Lower leg skin (tissue), 4 donors: ENCODE measurements around the gene TBC1D22A. TPM values are rescaled to one million over a fixed set of nuclear protein-coding genes. Genes with fewer than 3 reads are reported as not detected.

ENCODE experiments used
- DNase-seq, 2 donors: peaks; one replicate each; pipeline ENCODE4 v3.0.0-alpha.2; 2019; ENCODE audit warnings: low spot score in 2 of 2
- H3K4me3 ChIP-seq: fragments of 200-600 bp; sonication (generic); 2 replicates; pipeline ENCODE4 v1.5.1; 2017; ENCODE audit warnings: mild to moderate bottlenecking, low read depth; ENCODE audit not compliant: poor library complexity, severe bottlenecking
- POLR2A ChIP-seq, 2 donors: fragments of 450-650 bp; IDR thresholded peaks; one replicate each; pipeline ENCODE4 v1.6.1; 2016 to 2017; ENCODE audit warnings: antibody characterized with exemption in 2 of 2, mild to moderate bottlenecking in 1 of 2, moderate library complexity in 1 of 2
- WGBS, 2 donors: methylation state at CpG; one replicate each; pipeline ENCODE4 v1.1.5; 2018; 5-methylcytosine and 5-hydroxymethylcytosine counted together
- intact Hi-C: fragments of 100-400 bp; cut with DNase I; formaldehyde crosslinking; loops from one replicate; pipeline ENCODE4 v1.15.0; 2023; ENCODE audit warnings: low total_unique reads
- total RNA-seq, 4 donors: library from RNA; depleted of rRNA; stranded (reverse); fragments of >200 nt; gene quantifications; one replicate each; pipeline ENCODE4 v1.1.0, GENCODE V29; 2016
- TF ChIP-seq, protein P1 (sequence below), 3 donors: fragments of 450-650 bp; IDR thresholded peaks; one replicate each; pipeline ENCODE4 v1.5.1; 2016; ENCODE audit warnings: antibody characterized with exemption in 3 of 3, mild to moderate bottlenecking in 3 of 3, moderate library complexity in 2 of 3

Gene TBC1D22A
- total RNA-seq, 4 donors from 2014 or later, result 21.8 to 32.3 (median 31.6) TPM

- DNase-seq, result peak in 1 of 2 donors; percentile 75
- H3K4me3 ChIP-seq, result no peak overlapping the region
- 88 to 93% methylated on average over 6 of the region's 6 CpGs for WGBS, 2 donors
- intact Hi-C loops, result no loop called here
- TF ChIP-seq, protein P1, sequence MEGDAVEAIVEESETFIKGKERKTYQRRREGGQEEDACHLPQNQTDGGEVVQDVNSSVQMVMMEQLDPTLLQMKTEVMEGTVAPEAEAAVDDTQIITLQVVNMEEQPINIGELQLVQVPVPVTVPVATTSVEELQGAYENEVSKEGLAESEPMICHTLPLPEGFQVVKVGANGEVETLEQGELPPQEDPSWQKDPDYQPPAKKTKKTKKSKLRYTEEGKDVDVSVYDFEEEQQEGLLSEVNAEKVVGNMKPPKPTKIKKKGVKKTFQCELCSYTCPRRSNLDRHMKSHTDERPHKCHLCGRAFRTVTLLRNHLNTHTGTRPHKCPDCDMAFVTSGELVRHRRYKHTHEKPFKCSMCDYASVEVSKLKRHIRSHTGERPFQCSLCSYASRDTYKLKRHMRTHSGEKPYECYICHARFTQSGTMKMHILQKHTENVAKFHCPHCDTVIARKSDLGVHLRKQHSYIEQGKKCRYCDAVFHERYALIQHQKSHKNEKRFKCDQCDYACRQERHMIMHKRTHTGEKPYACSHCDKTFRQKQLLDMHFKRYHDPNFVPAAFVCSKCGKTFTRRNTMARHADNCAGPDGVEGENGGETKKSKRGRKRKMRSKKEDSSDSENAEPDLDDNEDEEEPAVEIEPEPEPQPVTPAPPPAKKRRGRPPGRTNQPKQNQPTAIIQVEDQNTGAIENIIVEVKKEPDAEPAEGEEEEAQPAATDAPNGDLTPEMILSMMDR (IDR thresholded peaks at IDR 0.05), result no peak
- TF ChIP-seq POLR2A (IDR thresholded peaks at IDR 0.05), result no peak
These were observed 432.2 kb downstream of the TBC1D22A start for GRCh38 chr22:47194476-47195155.

DNA sequence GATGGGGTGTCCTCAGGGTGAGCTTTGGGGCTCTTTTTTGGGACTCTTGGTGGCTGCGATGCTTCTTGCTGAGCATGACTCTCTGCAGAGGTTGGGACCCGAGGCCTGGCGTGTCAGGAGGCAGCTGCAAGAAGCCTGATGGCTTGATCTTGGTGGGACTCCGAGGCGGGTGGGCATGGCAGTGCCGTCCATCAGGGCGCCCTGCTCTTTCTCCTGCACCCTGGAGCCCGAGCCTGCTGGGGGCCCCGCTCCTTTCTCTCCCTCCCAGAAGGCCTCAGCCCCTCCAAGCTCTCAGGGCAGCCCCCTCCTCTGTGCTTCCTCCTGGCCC is 432.7 kb downstream of the TBC1D22A start:
- intact Hi-C loops, result no loop called here

DNA sequence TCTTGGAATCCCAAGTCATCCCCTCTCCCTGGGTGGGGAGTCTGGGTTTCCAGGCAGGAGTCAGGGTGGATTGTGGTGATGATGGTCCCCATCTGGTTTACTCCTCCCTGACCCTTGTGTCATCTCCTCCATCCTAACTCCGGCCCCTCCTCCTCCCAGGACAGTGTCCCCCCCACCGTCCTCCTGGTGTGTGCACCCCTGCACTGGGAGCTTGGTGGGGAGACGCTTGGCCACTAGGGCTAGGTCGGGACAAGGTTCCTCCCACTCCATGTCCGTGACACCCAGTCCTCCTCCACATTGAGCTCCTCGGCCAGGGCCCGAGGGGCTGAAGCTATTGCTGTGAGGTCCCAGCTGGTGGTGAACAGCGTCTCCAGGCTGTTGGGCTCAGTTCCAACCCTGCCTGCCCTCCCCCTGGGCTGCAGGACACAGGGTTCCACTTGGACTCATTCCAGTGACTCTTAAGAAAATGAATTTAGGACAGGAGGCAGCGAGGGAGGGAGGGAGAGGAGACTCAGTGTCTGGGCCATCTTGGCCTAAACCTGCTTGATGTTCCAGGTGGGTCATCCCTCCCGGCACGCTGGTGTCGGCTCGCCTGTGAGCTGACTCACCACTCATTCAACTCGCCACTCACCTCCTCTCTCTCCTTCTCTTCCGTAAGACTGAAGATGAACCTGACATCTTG is 433.2 kb downstream of the TBC1D22A start:
- TF ChIP-seq, protein P1 (IDR thresholded peaks at IDR 0.05), result no peak
- TF ChIP-seq POLR2A (IDR thresholded peaks at IDR 0.05), result no peak
- intact Hi-C loops, result no loop called here
- 74 to 81% methylated on average over 15 of the region's 15 CpGs for WGBS, 2 donors
- no peak overlapping the region for H3K4me3 ChIP-seq
- DNase-seq, result peak in 1 of 2 donors; percentile 66

More for the DNA sequence above, 432.7 kb downstream of the TBC1D22A start:
- DNase-seq, result peak in 1 of 2 donors; percentile 80
- 82 to 95% methylated on average over 9 of the region's 9 CpGs for WGBS, 2 donors
- TF ChIP-seq POLR2A (IDR thresholded peaks at IDR 0.05), result no peak
- TF ChIP-seq, protein P1 (IDR thresholded peaks at IDR 0.05), result no peak
- H3K4me3 ChIP-seq, result no peak overlapping the region

GRCh38 chr22:47196166-47196849 is 433.9 kb downstream of the TBC1D22A start:
- H3K4me3 ChIP-seq, result no peak overlapping the region
- TF ChIP-seq, protein P1 (IDR thresholded peaks at IDR 0.05), result no peak
- TF ChIP-seq POLR2A (IDR thresholded peaks at IDR 0.05), result no peak
- no peak for DNase-seq
- intact Hi-C loops, result no loop called here
- 79 to 82% methylated on average over 5 of the region's 5 CpGs for WGBS, 2 donors

GRCh38 chr22:47196881-47197772 is 434.7 kb downstream of the TBC1D22A start:
- intact Hi-C loops, result no loop called here
- 36 to 50% methylated on average over 20 to 27 of the region's 27 CpGs for WGBS, 2 donors
- TF ChIP-seq, protein P1 (IDR thresholded peaks at IDR 0.05), result no peak
- TF ChIP-seq POLR2A (IDR thresholded peaks at IDR 0.05), result no peak
- H3K4me3 ChIP-seq, result no peak overlapping the region
- peak in 1 of 2 donors; percentile 82 for DNase-seq
